NCI-H526 (cell line): Measurements from ENCODE around the gene CCDC97.
A peak's percentile ranks its signal among the peaks of the same experiment; 100 is the strongest.
"Not testable (repeated sequence)": the region's sequence is repeated elsewhere in the genome, so short reads cannot be mapped to it uniquely, and the experiment has no call there.

Experiments
- DNase-seq, 2 experiments: peaks; one replicate each; lab custom pipeline; 2025; lab: John Stamatoyannopoulos, UW

The CCDC97 gene

DNA sequence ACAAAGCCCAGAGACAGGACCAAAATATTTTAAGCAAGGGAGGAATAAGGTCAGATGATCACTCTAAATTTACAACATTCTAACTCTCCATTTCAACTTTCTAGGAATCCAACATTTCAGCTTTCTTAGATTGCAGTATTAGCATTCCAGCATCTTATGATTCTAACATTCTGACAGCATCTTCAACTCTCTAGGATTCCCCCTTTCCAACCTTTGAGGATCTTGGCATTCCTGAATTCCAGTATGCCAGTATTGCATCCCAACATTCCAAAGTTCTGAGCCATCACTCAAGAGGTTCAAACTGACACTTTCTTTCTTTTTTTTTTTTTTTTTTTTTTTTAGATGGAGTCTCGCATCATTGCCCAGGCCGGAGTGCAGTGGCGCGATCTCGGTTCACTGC is 30.0 kb downstream of the CCDC97 start:
- DNase-seq: no peak

DNA sequence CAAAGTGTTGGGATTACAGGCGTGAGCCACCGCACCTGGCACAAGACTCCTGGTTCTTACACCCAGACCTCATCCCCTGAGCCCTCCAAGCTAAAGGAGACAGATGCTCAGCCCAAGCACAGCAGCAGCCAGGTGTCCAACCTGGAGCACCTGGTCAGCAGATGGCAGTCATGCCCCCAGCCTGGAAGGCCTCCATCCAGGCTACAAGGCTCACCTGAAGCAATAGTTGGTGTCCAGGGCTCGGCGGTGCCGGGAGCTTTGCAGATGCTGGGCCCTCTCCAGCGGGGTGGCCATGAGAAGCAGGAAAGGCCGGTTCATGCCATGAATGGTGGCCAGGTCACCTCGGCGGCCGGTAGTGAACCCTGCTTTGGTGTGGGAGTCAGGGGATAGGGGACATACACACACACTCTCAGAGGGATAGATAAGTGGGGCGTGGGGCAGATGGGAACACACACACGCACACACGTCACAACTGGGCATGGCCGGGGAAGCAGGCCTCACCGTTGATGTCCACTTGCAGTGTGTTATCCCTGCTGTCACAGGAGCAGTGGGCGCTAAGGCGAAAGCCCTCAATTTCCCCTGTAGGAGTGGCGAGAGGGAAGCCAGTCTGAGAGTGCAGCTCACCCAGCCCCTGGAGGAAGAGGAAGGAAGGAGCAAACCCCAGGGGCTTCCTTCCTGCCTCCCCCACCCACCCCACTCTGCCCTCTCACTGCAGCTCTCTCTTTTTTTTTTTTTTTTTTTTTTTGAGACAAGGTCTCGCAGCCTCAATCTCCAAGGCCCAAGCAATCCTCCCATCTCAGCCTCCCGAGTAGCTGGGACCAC is 31.9 kb downstream of the CCDC97 start:
- DNase-seq: peak in 1 of 2 experiments; percentile 42

DNA sequence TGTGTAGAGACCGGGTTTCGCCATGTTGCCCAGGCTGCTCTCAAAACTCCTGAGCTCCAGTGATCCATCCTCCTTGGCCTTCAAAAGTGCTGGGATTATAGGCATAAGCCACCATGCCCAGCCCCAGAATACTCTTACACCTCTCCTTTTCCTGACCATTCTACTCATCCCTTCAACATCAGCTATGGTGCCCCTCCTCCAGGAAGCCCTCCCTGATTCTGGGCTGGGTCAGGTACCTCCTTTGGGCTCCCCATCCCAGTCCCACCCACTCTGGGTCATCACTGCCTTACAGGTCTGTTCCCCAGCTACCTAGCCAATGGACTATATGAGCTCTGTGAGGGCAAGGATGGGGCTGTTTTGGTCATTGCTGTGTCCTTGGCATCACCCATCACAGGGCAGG is 34.2 kb downstream of the CCDC97 start:
- no peak for DNase-seq

DNA sequence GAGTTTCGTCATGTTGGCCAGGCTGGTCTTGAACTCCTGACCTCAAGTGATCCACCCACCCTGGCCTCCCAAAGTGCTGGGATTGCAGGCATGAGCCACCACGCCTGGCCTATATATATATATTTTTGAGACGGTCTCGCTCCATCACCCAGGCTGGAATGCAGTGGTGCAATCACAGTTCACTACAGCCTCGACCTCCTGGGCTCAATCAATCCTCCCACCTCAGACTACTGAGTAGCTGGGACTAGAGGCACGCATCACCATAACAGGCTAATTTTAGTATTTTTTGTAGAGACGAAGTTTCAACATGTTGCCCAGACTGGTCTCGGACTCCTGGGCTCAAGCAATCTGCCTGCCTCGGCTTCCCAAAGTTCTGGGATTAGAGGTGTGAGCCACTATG is 36.9 kb downstream of the CCDC97 start:
- not testable (repeated sequence) for DNase-seq

DNA sequence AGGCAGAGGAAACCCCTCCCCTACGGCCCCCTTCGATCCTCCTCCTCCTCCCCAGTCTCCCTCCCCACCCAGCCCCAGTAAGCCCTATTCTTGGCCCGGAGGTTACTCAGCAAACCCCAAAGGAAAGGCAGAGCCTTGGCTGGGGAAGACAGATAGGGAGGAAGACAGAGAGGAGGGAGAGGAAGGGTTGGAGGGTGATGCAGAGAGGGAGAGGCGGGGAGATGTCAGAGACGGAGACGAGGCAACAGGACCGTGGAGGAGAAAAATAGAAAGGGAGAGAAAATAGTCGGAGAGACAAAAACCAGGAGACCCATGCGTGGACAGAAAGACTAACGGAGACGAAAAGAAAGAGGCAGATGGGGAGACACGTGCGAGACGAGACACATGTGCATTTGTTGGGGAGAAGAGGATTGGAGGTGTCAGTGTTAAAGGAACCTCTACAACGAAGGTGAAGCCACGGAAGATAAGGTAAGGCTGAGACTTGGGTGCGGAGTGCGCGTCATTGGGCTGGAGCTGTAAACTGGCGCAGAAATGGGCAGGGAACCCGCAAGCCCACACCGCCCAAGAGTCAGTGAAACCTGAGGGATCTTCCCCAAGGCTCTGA is 40.9 kb downstream of the CCDC97 start:
- no peak for DNase-seq

DNA sequence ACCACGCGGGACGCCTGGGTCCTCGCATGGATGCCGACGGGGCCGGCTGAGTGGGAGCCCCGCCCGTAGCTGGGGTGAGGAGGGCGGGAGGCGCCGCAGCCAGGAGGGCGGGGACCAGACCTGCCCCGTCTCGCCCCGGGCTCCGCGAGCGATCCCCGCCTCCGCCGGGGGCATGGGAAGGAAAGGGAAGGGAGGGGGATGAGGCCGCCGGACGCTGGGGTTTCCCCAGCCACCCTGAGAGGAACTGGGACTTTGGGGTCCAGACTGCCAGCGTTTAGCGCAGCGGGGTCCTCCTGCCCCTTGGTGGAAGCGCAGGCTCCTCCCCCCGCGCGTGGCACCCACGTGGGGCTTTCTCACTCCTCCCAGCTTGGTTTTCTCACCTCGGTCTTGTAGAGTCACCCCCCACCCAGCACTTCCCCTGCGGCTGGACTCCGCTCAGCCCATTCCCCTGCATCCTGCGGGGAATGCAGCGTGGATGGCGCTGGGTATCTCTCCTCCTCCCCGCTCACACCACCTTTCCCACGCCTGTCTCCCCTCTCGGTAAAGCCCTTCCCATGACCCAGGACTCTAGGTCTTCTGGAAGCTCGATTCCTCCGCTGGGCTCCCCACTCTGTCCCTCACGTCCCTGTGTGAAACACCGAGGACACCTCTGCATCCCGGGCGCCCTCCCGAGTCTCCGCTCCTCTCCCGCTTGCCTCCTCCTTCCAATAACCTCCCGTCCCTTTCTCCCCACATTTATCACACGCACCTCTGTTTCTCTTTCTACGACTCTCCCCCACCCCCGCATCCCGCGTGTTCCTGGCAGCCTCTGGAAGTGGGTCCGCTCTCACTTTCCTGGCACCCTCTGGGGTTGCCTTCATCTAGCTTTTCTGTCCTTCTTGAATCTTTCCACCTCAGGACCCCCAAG is 41.6 kb downstream of the CCDC97 start:
- DNase-seq: peak in 1 of 2 experiments; percentile 42

DNA sequence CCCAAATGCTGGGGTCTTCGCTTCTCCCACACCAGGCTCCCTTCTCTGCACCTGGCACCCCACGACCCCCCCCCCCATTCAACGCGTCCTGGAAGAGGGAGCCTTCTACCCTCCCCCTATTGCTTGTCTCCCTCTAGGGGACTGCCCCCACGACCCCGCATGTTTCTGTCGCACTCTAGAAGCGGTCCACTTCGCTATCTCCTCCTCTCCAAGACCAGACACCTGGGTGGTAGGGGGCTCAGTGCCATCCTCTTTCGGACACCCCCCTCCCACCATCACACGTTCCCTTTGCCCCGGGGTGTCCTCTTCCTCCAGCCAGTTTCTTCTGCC is 42.3 kb downstream of the CCDC97 start:
- DNase-seq: no peak

DNA sequence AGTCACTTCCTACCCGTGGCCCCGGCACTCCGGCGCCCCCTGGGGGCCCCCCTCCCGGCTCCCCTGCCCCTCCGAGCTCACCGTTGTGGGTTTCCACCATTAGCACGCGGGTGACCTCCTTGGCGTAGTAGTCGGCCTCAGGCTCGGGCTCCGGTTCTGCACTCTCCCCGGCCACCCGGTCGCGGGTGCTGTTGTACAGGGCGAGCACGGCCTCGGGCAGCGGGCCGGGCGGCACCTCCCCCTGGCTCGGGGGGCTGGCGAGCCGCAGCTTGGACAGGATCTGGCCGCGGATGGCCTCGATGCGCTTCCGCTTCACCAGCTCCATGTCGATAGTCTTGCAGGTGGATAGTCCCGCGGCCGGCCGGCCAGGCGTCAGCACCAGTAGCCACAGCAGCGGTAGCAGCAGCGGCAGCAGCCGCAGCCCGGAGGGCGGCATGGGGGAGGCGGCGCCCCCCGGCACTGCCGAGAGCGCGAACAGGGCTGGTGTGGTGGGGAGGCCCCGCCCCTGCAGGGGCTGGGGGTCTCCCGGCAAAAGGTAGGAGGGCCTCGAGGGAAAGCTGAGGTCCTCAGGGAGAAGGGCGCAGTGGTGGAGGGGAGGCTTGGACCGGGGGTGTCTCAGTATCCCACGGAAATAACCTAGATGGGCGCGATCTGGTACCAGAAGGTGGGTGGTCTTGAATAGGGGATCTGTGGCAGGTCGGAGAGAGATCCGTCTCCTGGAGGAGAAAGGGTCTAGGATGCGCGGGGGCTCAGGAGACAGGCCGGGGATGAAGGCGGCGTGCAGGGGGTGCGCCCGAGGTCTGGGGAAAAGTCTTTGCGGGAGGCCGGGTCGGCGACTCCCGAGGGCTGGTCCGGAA is 42.9 kb downstream of the CCDC97 start:
- DNase-seq: peak in 1 of 2 experiments; percentile 73

DNA sequence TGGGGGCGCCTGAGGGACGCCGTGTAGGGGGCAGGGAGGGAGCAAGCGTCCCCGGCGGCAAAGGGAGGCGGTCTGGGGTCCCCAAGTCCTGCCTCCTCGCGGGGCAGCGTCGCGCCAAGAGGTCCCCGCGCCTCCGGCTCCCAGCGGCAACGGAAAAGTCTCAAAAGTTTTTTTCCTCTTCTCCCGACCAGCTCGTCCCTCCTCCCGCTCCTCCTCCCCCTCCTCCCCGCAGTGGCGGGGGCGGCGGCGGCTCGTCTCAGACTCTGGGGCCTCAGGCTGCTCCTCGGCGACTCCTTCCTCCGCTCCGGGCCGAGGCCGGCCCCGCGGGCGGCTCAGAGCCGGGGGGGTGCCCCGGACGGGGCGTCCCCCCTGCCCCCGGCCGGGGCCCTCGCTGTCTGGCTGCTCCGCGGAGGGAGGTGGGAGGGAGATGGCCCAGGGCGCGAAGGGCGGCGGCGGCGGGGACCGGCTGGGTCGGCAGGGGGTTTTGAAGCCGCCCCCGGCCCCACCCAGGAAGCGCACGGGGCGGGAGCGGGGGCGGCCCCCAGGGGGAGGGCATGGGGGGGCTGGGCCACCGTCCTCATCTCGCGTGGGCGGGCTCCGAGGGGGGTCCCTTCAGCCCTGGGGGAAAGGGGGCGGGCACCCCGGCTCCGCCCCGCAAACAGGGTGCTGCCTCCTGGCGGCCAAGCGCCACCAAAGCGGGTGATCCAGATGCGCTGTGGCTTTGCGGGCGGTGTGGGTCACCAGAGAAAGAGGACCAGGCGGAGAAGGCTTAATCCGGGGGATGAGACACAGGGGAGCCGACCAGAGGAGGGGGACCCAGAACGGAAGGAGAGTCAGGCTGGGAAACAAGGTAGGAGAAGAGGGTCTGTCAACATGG is 43.7 kb downstream of the CCDC97 start, which contains the start of gene TGFB1:
TSS of gene TGFB1 (minus strand) at position 457 of the 877 bp plus-strand sequence. CDS start 878 bp downstream, outside the sequence.
- peak in 1 of 2 experiments; percentile 71 for DNase-seq

DNA sequence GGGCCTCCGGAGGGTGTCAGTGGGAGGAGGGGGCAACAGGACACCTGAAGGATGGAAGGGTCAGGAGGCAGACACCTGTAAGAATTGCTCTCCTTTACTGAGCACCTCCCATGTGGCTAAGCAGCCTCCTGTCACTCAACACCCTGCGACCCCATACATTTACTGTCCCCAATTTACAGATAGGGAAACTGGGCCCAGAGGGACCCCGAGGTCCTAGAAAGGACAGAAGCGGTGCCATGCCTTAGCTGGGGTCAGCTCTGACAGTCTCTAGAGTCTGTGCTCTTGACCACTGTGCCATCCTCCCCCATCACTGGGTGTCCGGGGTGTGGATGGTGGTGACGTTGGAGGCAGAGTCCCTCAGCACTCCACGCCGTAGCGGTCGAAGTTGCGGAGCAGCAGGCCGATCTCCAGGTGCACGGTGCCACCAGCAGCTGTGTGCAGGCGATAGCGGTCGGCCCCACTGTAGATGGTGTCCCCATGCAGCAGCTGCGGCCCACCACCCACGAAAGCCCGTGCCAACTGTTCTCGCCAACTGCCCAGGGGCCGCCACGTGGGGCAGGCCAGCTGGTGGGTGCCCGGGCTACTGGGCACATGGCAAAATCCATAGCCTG is 44.5 kb downstream of the CCDC97 start:
- no peak for DNase-seq

DNA sequence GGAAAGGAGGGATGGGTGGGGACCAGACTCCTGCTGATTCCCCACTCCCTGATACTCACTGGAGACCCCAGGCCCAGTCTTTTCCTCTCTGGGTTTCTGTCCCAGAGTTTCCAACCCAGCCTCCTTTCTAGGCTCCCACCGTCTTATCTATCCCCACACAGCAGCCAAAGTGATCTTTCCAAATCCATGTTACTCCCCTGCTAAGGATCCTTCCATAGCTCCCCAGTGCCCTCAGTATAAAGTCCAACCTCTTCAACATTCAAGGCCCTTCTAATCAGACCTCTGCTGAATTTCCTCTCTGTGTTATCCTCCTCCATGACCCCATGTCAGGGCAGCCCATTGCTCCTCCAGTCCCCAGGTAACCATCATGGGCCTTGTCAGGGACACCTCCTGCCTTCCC is 45.1 kb downstream of the CCDC97 start:
- no peak for DNase-seq

DNA sequence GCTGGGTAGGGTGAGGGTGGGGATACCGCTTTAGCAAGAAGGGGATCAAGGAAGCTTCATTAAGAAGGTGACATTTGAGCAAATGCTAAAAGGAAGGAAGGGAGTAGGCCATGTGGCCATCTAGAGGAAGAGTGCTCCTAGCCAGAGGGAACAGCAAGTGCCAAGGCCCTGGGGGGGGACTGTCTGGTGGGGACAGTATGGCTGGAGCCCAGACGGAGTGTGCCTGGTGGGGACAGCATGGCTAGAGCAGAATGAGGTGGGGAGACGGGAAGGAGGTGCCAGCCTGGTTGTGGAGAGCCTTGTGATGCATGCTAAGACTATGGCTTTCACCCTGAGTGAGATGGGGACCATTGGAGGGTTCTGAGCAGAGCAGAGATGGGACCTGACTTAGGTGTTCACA is 45.8 kb downstream of the CCDC97 start:
- DNase-seq: no peak

DNA sequence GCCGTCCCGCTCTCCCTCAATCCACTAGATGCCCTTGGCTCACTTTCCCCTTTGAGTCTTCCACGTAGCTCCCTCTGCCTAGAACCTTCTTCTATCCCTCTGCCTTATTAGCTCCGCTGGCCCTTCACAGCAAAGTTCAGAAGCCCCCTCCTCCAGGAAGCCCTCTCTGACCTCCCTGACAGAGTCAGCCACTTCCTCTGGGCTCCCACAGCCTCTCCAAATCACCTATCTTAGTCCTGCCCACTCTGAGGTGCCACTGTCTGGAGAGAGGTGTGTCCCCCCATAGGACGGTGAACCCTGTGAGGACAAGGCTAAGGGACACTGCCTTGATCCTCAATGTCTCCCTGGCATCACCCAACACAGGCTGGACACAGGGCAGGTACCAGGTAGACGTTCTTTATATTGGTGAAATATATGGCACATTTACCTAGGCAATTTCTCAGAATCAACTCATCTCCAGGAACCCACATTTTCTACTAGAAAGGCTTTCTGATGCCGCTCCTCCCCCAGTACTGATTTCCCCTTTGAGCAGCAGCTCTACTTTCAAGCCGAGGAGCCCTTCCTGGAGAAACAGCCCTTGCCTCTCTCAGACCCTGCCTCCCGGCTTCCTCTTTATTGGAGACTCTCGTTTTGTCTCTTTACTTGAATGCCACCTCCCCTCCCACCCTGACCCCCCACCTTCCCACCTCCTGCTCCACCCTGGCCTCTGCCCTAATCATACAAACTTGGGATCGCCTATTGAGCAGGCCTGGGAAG is 47.2 kb downstream of the CCDC97 start:
- DNase-seq: no peak

DNA sequence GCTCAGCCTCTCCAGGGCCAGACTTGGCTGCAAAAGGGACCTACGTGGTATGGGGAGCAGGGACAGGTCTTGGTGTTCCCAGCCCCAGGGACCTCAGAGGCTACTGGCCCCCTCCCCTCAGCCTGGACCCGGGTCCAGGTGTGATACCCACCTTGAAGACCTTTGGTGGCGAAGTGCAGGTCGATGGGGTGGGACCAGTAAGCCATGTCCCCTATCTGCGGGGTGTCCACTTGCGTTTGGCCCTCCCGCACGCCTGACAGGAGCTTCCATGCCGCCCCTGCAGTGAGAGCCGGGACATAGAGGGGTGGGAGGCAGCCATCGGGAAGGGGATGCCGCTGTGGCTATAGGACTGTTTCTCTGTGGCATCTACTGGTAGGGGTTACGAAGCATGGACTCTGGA is 47.8 kb downstream of the CCDC97 start:
- DNase-seq: no peak

DNA sequence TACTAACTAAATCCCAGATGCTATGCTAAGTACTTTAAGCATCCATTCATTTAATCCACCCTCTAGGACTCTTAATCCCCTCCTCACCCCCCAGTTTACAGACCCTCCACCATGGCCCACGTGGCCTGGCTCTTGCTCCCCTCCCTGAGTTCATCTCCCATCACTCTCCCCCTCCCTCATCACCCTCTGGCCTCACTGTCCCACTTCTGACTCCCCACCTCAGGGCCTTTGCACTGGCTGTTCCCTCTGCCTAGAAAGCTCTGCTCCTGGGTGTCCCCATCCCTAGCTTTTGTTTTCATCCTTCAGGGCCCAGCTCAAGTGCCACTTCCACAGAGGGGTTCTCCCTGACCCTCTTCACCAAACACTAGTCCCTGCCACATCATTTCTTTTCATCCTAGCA is 49.8 kb downstream of the CCDC97 start:
- no peak for DNase-seq

DNA sequence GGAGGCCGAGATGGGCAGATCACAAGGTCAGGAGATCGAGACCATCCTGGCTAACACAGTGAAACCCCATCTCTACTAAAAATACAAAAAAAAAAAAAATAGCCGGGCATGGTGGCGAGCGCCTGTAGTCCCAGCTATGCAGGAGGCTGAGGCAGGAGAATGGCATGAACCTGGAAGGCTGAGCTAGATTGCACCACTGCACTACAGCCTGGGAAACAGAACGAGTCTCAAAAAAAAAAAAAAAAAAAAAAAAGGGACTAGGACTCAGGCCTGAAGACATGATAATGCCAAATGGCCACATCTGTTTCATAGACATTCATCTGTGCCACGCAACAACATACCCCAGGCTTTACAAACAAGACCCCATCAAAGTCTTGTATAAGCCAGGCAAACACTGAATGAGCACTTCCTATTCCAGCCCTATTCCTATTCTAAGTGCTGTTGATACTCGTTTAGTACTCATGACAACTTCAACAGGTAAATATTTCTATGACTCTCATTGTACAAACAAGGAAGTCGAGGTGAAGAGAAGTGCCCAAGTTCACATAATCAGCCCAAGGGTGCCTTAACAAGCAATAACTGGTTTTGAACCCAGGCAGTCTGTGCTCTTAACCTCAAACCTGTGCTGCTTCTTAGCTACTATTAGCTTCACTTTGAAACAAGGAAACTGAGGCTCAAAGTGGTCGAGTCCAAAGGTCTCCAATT is 52.3 kb downstream of the CCDC97 start:
- DNase-seq: no peak

DNA sequence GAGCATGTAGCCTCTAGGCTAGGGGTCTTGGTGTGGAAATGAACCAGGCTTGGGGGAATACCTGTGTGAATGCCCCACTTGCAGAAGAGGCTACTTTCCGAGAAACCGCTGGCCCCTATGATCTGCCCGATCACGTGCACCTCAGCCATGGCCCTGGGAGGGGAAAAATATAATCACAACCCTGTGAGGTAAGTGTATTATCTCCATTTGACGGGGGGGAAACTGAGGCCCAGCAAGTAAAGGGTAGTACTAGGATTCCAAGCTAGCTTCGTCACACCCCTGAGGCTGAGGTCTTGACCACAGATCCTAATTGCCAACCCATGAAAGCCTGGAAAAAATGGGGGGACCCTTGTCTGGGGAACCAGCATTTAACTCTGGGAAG is 53.4 kb downstream of the CCDC97 start:
- no peak for DNase-seq

DNA sequence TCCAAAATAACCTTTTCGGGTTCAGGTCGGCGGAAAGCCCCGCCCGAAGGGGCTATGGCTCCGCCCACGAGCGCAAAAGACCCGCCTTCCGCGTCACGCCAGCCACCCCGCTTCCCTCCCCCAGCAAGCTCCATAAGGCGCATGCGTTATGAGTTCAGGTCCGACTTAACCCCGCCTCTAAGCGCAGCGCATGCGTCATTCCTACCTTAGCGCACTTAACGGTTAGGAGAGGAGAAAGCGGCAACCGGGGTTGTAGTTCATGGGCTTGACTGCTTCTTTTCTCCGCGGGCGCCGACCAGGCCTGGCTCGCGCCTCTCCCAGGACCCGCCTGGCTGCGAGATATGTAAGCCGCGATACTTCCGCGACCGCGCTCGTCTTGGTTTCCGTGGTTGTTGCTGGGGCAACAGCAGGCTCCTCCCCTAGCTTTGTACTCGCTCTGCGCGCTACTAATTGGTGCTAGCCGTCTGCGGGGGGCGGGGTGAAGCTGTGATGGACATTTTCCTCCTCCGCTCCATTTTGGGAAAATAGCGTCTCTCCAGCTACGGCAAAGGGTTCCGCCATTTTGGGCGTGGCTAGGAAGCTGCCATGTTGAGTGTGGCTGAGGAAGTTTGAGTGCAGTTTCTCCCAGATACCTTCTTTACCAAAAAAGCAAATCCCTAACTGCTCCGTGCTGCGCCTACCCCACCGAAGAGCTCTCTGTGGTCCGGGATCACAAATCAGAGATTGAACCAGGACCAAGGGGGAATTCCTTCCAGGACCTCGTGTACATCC is 54.0 kb downstream of the CCDC97 start, which contains the start of gene B9D2:
TSS of gene B9D2 (minus strand) at position 397 of the 771 bp plus-strand sequence. CDS start 630 bp downstream, outside the sequence.
- peak; percentile 98 to 99 for DNase-seq
